NCI-H1048 (cell line): ENCODE data around the gene PHF20.
"Not testable (repeated sequence)": the region's sequence is repeated elsewhere in the genome, so short reads cannot be mapped to it uniquely, and the experiment has no call there.

Source experiments
- DNase-seq: peaks from one replicate; lab custom pipeline; 2025; lab: John Stamatoyannopoulos, UW

PHF20 gene

GRCh38 chr20:35739294-35740163 is 32.3 kb upstream of the PHF20 start:
- DNase-seq: no peak

GRCh38 chr20:35741892-35742740 is 29.7 kb upstream of the PHF20 start, which contains the start of gene RBM39:
Gene RBM39, minus strand, starts transcription at chr20:35742260. Its CDS starts 1,386 bp downstream, at chr20:35740874.
- DNase-seq: peak; percentile 100

GRCh38 chr20:35742741-35743523 is 28.9 kb upstream of the PHF20 start:
- DNase-seq: no peak

- DNase-seq: no peak
These were observed 27.9 kb upstream of the PHF20 start for GRCh38 chr20:35743693-35744491.

GRCh38 chr20:35744492-35744841 is 27.3 kb upstream of the PHF20 start:
- DNase-seq: not testable (repeated sequence)

- no peak for DNase-seq
These were observed 21.2 kb upstream of the PHF20 start for GRCh38 chr20:35750611-35751010.

- no peak for DNase-seq
These were observed 15.4 kb upstream of the PHF20 start for GRCh38 chr20:35756404-35756803.

- no peak for DNase-seq
These were observed 14.6 kb upstream of the PHF20 start for GRCh38 chr20:35757098-35757705.

GRCh38 chr20:35761548-35761947 is 10.3 kb upstream of the PHF20 start:
- not testable (repeated sequence) for DNase-seq

GRCh38 chr20:35762461-35762860 is 9.4 kb upstream of the PHF20 start:
- DNase-seq: no peak

- not testable (repeated sequence) for DNase-seq
These were observed 6.9 kb upstream of the PHF20 start for GRCh38 chr20:35764936-35765335.

GRCh38 chr20:35766843-35767242 is 5.0 kb upstream of the PHF20 start:
- DNase-seq: no peak

GRCh38 chr20:35767683-35768481 is 3.9 kb upstream of the PHF20 start:
- no peak for DNase-seq

GRCh38 chr20:35768731-35769664 is 2.8 kb upstream of the PHF20 start:
- no peak for DNase-seq

- no peak for DNase-seq
These were observed 487 bp upstream of the PHF20 start for GRCh38 chr20:35771367-35771688.

- DNase-seq: no peak
These were observed 796 bp downstream of the PHF20 start for GRCh38 chr20:35772563-35773058.

- DNase-seq: no peak
These were observed 1.4 kb downstream of the PHF20 start for GRCh38 chr20:35773154-35773751.

GRCh38 chr20:35774391-35774790 is 2.6 kb downstream of the PHF20 start:
- DNase-seq: no peak
